ENCODE measurements around the gene GAL. TPM values are rescaled to one million over a fixed set of nuclear protein-coding genes. Genes with fewer than 3 reads are reported as not detected.

The GAL gene
- total and polyA plus RNA-seq, 2 of the 13 experiments (the other 11 are each of a cell fraction or from before 2014, with no cell fraction given): not detected

DNA sequence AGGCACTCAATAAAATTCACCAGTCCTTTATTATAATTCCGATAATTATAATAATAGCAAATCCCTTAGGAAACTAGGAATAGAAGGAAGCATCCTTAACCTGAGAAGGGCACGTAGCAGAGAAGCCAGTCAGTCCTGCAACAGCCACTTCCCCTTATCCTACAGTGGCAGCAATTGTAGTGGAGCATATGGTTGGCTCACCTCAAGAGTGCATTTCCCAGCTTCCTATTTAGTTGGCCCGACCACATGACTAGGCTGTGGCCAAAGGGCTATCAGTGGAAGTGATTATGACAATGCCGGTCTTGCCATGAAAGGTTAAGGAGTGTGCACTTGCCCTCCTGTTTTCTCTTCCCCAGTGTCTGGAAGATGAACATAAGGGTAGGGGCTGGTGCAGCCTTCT is 39.9 kb downstream of the GAL start:
- H3K27ac ChIP-seq (ENCODE audit: extremely low read length, insufficient read depth, low read length): no peak overlapping the region
- ATAC-seq (no peak), DNase-seq (ENCODE audit: low spot score) (no peak), FAIRE-seq (no peak)
- no peak overlapping the region for H3K4me3 ChIP-seq (replicated peaks in 1 of 3; ENCODE audit: insufficient read depth in 1 of 3, low read depth in 2 of 3, low read length in 3 of 3)
- in situ Hi-C loops (cut with HindIII; ENCODE audit: extremely low pct_ligation_motif_present, low pct_unique_long_range_greater_than_20kb) (no loop called here), intact Hi-C loops (cut with micrococcal nuclease; ENCODE audit: unreplicated experiment) (no loop called here)
- H4K20me1 ChIP-seq (ENCODE audit: insufficient read depth, low read length): 0 out of 2 replicates have a peak, but pooled peaks cover 2% of the 10 kb centered on the region
- no peaks in the 10 kb centered on the region for H3K36me3 ChIP-seq (replicated peaks in 1 of 2; ENCODE audit: control insufficient read depth in 1 of 2, insufficient read depth in 2 of 2, low read length in 2 of 2)
- BruUV-seq (replicated peaks): no TSS peak
- ChIA-PET CTCF (ENCODE audit: low intra/inter-chr PET ratio, low total read pairs) (no interaction called here), POLR2A (no interaction called here)
- H3K79me2 ChIP-seq (ENCODE audit: insufficient read depth, low read length): no peaks in the 10 kb centered on the region
- H3K4me1 ChIP-seq (ENCODE audit: insufficient read depth, low read length): no peaks in the 10 kb centered on the region
- no peak overlapping the region for H3K4me2 ChIP-seq (ENCODE audit: low read depth, low read length)
- TF ChIP-seq, protein P1, sequence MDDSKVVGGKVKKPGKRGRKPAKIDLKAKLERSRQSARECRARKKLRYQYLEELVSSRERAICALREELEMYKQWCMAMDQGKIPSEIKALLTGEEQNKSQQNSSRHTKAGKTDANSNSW (CRISPR knock-in tag; IDR thresholded peaks at IDR 0.05; ENCODE audit: borderline replicate concordance): no peak
- TF ChIP-seq PTBP1 (IDR thresholded peaks at IDR 0.05; ENCODE audit: low read depth, low read length, poor library complexity, severe bottlenecking) (no peak), TEAD3 (CRISPR knock-in tag; optimal IDR thresholded peaks at IDR 0.05; ENCODE audit: borderline replicate concordance) (no peak), ZNF264 (CRISPR knock-in tag; IDR thresholded peaks at IDR 0.05) (no peak), KDM2A (CRISPR knock-in tag; IDR thresholded peaks at IDR 0.05; ENCODE audit: borderline replicate concordance, low read depth) (no peak)
- TF ChIP-seq, protein P2, sequence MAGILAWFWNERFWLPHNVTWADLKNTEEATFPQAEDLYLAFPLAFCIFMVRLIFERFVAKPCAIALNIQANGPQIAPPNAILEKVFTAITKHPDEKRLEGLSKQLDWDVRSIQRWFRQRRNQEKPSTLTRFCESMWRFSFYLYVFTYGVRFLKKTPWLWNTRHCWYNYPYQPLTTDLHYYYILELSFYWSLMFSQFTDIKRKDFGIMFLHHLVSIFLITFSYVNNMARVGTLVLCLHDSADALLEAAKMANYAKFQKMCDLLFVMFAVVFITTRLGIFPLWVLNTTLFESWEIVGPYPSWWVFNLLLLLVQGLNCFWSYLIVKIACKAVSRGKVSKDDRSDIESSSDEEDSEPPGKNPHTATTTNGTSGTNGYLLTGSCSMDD (CRISPR knock-in tag; IDR thresholded peaks at IDR 0.05): no peak
- 48% methylated on average over 3 of the region's 4 CpGs for WGBS (ENCODE audit: low lambda C conversion rate)
- H3K9me3 ChIP-seq (ENCODE audit: low read length): 0 out of 2 replicates have a peak, but pooled peaks cover 7% of the 10 kb centered on the region
- 0 out of 5 replicates have a peak, but pooled peaks cover 0 to 3% of the 10 kb centered on the region in 2 experiments for H3K27me3 ChIP-seq (ENCODE audit: control insufficient read depth in 1 of 2, insufficient read depth in 2 of 2, low read length in 2 of 2)
- H2AFZ ChIP-seq (ENCODE audit: low read length): no peak overlapping the region
- H3K9ac ChIP-seq (ENCODE audit: insufficient read depth, low read depth, low read length): no peak overlapping the region

DNA sequence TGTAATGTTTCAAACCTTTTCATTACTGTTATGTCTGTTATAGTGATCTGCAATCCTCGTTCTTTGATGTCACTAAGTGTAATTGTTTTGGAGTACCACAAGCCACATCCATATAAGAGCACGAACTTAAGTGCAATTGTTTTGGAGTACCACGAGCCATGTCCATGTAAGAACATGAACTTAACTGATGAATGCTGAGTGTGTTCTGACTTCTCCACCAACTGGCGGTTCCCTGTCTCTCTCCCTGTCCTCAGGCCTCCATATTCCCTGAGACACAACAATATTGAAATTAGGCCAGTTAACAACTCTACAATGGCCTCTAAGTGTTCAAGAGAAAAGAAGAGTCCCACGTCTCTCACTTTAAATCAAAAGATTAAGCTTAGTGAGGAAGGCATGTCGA is 43.4 kb downstream of the GAL start:
- intact Hi-C loops (cut with micrococcal nuclease; ENCODE audit: unreplicated experiment) (no loop called here), in situ Hi-C loops (cut with HindIII; ENCODE audit: extremely low pct_ligation_motif_present, low pct_unique_long_range_greater_than_20kb) (no loop called here)
- FAIRE-seq (no peak), DNase-seq (ENCODE audit: low spot score) (no peak), ATAC-seq (no peak)
- BruUV-seq (replicated peaks): no TSS peak
- POLR2A ChIA-PET: no interaction called here
- Histone ChIP-seq H3K4me3 (replicated peaks in 1 of 3; ENCODE audit: insufficient read depth in 1 of 3, low read depth in 2 of 3, low read length in 3 of 3) (no peak overlapping the region), H2AFZ (ENCODE audit: low read length) (no peak overlapping the region), H3K36me3 (replicated peaks in 1 of 2; ENCODE audit: control insufficient read depth in 1 of 2, insufficient read depth in 2 of 2, low read length in 2 of 2) (no peaks in the 10 kb centered on the region), H3K27ac (ENCODE audit: extremely low read length, insufficient read depth, low read length) (no peak overlapping the region), H3K27me3 (ENCODE audit: control insufficient read depth in 1 of 2, insufficient read depth in 2 of 2, low read length in 2 of 2) (peaks cover 0 to 14% of the 10 kb centered on the region in 2 experiments; a peak in 2 of 5 replicates), H3K4me1 (ENCODE audit: insufficient read depth, low read length) (no peaks in the 10 kb centered on the region), H3K9me3 (ENCODE audit: low read length) (no peaks in the 10 kb centered on the region), H3K4me2 (ENCODE audit: low read depth, low read length) (no peak overlapping the region), H3K9ac (ENCODE audit: insufficient read depth, low read depth, low read length) (no peak overlapping the region), H3K79me2 (ENCODE audit: insufficient read depth, low read length) (no peaks in the 10 kb centered on the region), H4K20me1 (ENCODE audit: insufficient read depth, low read length) (0 out of 2 replicates have a peak, but pooled peaks cover 2% of the 10 kb centered on the region)
- 7% methylated on average over 6 of the region's 6 CpGs for WGBS (ENCODE audit: low lambda C conversion rate)
- CTCF ChIA-PET (ENCODE audit: low intra/inter-chr PET ratio, low total read pairs): no interaction called here
- TF ChIP-seq, protein P3, sequence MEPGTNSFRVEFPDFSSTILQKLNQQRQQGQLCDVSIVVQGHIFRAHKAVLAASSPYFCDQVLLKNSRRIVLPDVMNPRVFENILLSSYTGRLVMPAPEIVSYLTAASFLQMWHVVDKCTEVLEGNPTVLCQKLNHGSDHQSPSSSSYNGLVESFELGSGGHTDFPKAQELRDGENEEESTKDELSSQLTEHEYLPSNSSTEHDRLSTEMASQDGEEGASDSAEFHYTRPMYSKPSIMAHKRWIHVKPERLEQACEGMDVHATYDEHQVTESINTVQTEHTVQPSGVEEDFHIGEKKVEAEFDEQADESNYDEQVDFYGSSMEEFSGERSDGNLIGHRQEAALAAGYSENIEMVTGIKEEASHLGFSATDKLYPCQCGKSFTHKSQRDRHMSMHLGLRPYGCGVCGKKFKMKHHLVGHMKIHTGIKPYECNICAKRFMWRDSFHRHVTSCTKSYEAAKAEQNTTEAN (CRISPR knock-in tag; conservative IDR thresholded peaks at IDR 0.05): no peak
- TF ChIP-seq, protein P4, sequence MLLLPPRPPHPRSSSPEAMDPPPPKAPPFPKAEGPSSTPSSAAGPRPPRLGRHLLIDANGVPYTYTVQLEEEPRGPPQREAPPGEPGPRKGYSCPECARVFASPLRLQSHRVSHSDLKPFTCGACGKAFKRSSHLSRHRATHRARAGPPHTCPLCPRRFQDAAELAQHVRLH (CRISPR knock-in tag; IDR thresholded peaks at IDR 0.05; ENCODE audit: borderline replicate concordance, low read depth): no peak
- TF ChIP-seq CREM (IDR thresholded peaks at IDR 0.05): no peak
- no peak for TF ChIP-seq CREM (CRISPR knock-in tag; IDR thresholded peaks at IDR 0.05)
- TF ChIP-seq, protein P5, sequence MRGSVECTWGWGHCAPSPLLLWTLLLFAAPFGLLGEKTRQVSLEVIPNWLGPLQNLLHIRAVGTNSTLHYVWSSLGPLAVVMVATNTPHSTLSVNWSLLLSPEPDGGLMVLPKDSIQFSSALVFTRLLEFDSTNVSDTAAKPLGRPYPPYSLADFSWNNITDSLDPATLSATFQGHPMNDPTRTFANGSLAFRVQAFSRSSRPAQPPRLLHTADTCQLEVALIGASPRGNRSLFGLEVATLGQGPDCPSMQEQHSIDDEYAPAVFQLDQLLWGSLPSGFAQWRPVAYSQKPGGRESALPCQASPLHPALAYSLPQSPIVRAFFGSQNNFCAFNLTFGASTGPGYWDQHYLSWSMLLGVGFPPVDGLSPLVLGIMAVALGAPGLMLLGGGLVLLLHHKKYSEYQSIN (CRISPR knock-in tag; IDR thresholded peaks at IDR 0.05; ENCODE audit: borderline replicate concordance): no peak
- no peak for TF ChIP-seq ZNF792 (CRISPR knock-in tag; IDR thresholded peaks at IDR 0.05)
- TF ChIP-seq TGIF2 (CRISPR knock-in tag; IDR thresholded peaks at IDR 0.05): no peak
- TF ChIP-seq, protein P6, sequence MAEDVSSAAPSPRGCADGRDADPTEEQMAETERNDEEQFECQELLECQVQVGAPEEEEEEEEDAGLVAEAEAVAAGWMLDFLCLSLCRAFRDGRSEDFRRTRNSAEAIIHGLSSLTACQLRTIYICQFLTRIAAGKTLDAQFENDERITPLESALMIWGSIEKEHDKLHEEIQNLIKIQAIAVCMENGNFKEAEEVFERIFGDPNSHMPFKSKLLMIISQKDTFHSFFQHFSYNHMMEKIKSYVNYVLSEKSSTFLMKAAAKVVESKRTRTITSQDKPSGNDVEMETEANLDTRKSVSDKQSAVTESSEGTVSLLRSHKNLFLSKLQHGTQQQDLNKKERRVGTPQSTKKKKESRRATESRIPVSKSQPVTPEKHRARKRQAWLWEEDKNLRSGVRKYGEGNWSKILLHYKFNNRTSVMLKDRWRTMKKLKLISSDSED (CRISPR knock-in tag; IDR thresholded peaks at IDR 0.05): no peak
